ENCODE measurements around the gene ARHGEF10L.

The ARHGEF10L gene

GRCh38 chr1:17645068-17645911 is 105.8 kb downstream of the ARHGEF10L start:
- no peaks in the 10 kb centered on the region for H3K27me3 Mint-ChIP-seq (ENCODE audit: low read depth, poor library complexity)
- no peak overlapping the region for H3K27ac Mint-ChIP-seq
- no peak overlapping the region for H3K4me3 Mint-ChIP-seq
- TF ChIP-seq, protein P1, sequence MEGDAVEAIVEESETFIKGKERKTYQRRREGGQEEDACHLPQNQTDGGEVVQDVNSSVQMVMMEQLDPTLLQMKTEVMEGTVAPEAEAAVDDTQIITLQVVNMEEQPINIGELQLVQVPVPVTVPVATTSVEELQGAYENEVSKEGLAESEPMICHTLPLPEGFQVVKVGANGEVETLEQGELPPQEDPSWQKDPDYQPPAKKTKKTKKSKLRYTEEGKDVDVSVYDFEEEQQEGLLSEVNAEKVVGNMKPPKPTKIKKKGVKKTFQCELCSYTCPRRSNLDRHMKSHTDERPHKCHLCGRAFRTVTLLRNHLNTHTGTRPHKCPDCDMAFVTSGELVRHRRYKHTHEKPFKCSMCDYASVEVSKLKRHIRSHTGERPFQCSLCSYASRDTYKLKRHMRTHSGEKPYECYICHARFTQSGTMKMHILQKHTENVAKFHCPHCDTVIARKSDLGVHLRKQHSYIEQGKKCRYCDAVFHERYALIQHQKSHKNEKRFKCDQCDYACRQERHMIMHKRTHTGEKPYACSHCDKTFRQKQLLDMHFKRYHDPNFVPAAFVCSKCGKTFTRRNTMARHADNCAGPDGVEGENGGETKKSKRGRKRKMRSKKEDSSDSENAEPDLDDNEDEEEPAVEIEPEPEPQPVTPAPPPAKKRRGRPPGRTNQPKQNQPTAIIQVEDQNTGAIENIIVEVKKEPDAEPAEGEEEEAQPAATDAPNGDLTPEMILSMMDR (IDR thresholded peaks at IDR 0.05) = no peak
- H3K36me3 Mint-ChIP-seq (ENCODE audit: low read depth) = peaks cover 11% of the 10 kb centered on the region
- DNase-seq = no peak
- H3K9me3 Mint-ChIP-seq = no peaks in the 10 kb centered on the region
- peaks cover 5% of the 10 kb centered on the region for H3K4me1 Mint-ChIP-seq

GRCh38 chr1:17646444-17647280 is 107.2 kb downstream of the ARHGEF10L start:
- no peak for DNase-seq
- Mint-ChIP-seq H3K27me3 (ENCODE audit: low read depth, poor library complexity) (no peaks in the 10 kb centered on the region), H3K4me1 (peaks cover 5% of the 10 kb centered on the region), H3K27ac (no peak overlapping the region), H3K4me3 (no peak overlapping the region), H3K9me3 (no peaks in the 10 kb centered on the region), H3K36me3 (ENCODE audit: low read depth) (no peaks in the 10 kb centered on the region)
- TF ChIP-seq, protein P1 (IDR thresholded peaks at IDR 0.05) = no peak

GRCh38 chr1:17648457-17649145 is 109.1 kb downstream of the ARHGEF10L start:
- no peak for DNase-seq
- Mint-ChIP-seq H3K4me3 (no peak overlapping the region), H3K27me3 (ENCODE audit: low read depth, poor library complexity) (no peaks in the 10 kb centered on the region), H3K27ac (no peak overlapping the region), H3K36me3 (ENCODE audit: low read depth) (no peaks in the 10 kb centered on the region), H3K9me3 (no peaks in the 10 kb centered on the region), H3K4me1 (peaks cover 12% of the 10 kb centered on the region)
- TF ChIP-seq, protein P1 (IDR thresholded peaks at IDR 0.05) = no peak

- no peak for DNase-seq
- no peaks in the 10 kb centered on the region for H3K27me3 Mint-ChIP-seq (ENCODE audit: low read depth, poor library complexity)
- H3K36me3 Mint-ChIP-seq (ENCODE audit: low read depth) = no peaks in the 10 kb centered on the region
- TF ChIP-seq, protein P1 (IDR thresholded peaks at IDR 0.05) = no peak
- no peaks in the 10 kb centered on the region for H3K9me3 Mint-ChIP-seq
- H3K4me1 Mint-ChIP-seq = peaks cover 17% of the 10 kb centered on the region
- no peak overlapping the region for H3K27ac Mint-ChIP-seq
- no peak overlapping the region for H3K4me3 Mint-ChIP-seq
Observed at GRCh38 chr1:17649371-17650106, 110.0 kb downstream of the ARHGEF10L start.

DNA sequence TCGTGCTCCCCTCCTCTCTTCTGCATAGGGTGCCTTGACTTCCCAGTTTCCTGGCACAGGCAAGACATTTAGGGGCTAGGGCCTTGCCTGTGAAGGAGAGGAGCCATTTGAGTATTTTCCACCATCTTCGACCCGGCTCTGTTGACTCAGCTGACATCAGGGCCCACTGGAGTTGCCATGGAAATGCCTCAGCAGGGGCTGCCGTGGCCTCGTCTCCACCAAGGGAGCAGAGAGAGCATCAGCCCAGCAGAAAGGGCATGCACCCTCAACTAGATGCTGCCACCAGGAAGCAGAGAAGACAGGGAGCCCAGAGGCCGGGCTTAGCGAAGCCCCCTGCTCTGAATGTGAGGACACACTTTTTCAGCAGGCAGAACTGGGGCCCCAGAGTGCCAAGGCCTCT is 113.8 kb downstream of the ARHGEF10L start:
- peak overlapping the region; percentile 58 for H3K27ac Mint-ChIP-seq
- peaks cover 12% of the 10 kb centered on the region for H3K4me1 Mint-ChIP-seq
- no peaks in the 10 kb centered on the region for H3K9me3 Mint-ChIP-seq
- no peaks in the 10 kb centered on the region for H3K27me3 Mint-ChIP-seq (ENCODE audit: low read depth, poor library complexity)
- TF ChIP-seq, protein P1 (IDR thresholded peaks at IDR 0.05) = no peak
- no peak overlapping the region for H3K4me3 Mint-ChIP-seq
- no peak for DNase-seq
- peaks cover 21% of the 10 kb centered on the region for H3K36me3 Mint-ChIP-seq (ENCODE audit: low read depth)

Data from nephron progenitor cell (in vitro differentiated cells).